Esophagus (tissue), 2 donors: ENCODE measurements around the gene NGF. TPM values are rescaled to one million over a fixed set of nuclear protein-coding genes. Genes with fewer than 3 reads are reported as not detected.

Experiments
- H3K27ac ChIP-seq, 2 donors: one replicate each; pipeline ENCODE4 v1.5.1; 2013; ENCODE audit warnings: low read depth in 2 of 2, mild to moderate bottlenecking in 2 of 2, inconsistent platforms in 1 of 2, low read length in 1 of 2, moderate library complexity in 1 of 2
- H3K27me3 ChIP-seq, 2 donors: one replicate each; pipeline ENCODE4 v1.6.1; 2013; ENCODE audit warnings: low read length in 2 of 2, control low read depth in 1 of 2, mild to moderate bottlenecking in 1 of 2; ENCODE audit not compliant: insufficient read depth in 2 of 2, control insufficient read depth in 1 of 2
- H3K36me3 ChIP-seq, 2 donors: one replicate each; pipeline ENCODE4 v1.6.1; 2013; ENCODE audit warnings: low read length in 1 of 2; ENCODE audit not compliant: control insufficient read depth in 2 of 2, insufficient read depth in 2 of 2
- H3K4me1 ChIP-seq, 2 donors: one replicate each; pipeline ENCODE4 v1.6.1; 2013; ENCODE audit warnings: low read length in 1 of 2; ENCODE audit not compliant: control insufficient read depth in 2 of 2, insufficient read depth in 2 of 2
- H3K4me3 ChIP-seq, 2 donors: one replicate each; pipeline ENCODE4 v1.5.1; 2013; ENCODE audit warnings: low read length in 2 of 2, mild to moderate bottlenecking in 2 of 2, low read depth in 1 of 2, moderate library complexity in 1 of 2
- H3K9me3 ChIP-seq, 2 donors: one replicate each; pipeline ENCODE4 v1.6.1; 2013; ENCODE audit warnings: mild to moderate bottlenecking in 2 of 2, low read depth in 1 of 2, low read length in 1 of 2, moderate library complexity in 1 of 2; ENCODE audit not compliant: control insufficient read depth in 2 of 2, insufficient read depth in 1 of 2
- WGBS, 2 donors: extraction: QIAGEN DNeasy Blood & Tissue Kit; methylation state at CpG; one replicate each; pipeline ENCODE4 v1.1.7; 2013; 5-methylcytosine and 5-hydroxymethylcytosine counted together
- polyA plus RNA-seq, 2 donors: library from polyadenylated mRNA; stranded (reverse); fragments of 200-250 nt; gene quantifications; one replicate each; pipeline ENCODE4 v1.2.3, GENCODE V29; 2013
- donor health status: healthy with polysubstance abuse.
- donor health status: Bipolar disorder and iron deficiency.

NGF gene
- polyA plus RNA-seq, 2 donors, result 0.35 to 0.39 TPM

DNA sequence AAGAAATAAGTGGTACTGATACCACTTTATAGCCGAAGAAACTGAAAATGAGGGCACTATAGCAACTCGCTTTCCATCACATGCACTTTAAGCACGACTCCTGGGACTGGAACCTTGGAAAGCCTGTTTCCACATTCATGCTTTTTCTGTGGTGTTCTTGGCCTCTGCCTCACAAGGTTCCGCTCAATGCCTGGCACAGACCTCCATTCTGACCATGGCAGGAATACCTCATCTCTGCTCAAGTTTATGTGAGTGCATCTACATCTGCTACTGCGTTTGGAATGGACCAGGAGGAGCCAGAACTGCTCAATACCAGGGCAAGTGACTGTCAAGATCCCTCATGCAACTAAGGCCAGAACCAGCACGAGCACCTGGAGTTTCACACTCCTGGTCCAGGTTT lies 11.6 kb downstream of the NGF start:
- Histone ChIP-seq H3K4me1 (no peaks in the 10 kb centered on the region), H3K4me3 (no peak overlapping the region), H3K9me3 (no peaks in the 10 kb centered on the region), H3K27ac (no peak overlapping the region), H3K27me3 (no peaks in the 10 kb centered on the region), H3K36me3 (no peaks in the 10 kb centered on the region)
- 91 to 92% methylated on average over 6 of the region's 6 CpGs for WGBS, 2 donors

GRCh38 chr1:115325874-115326273 lies 12.2 kb downstream of the NGF start:
- Histone ChIP-seq H3K27me3 (no peaks in the 10 kb centered on the region), H3K27ac (no peak overlapping the region), H3K4me1 (no peaks in the 10 kb centered on the region), H3K9me3 (no peaks in the 10 kb centered on the region), H3K36me3 (no peaks in the 10 kb centered on the region), H3K4me3 (no peak overlapping the region)
- WGBS, 2 donors, result 64 to 65% methylated on average over 5 of the region's 5 CpGs

- Histone ChIP-seq H3K4me3 (no peak overlapping the region), H3K9me3 (no peaks in the 10 kb centered on the region), H3K27ac (no peak overlapping the region), H3K36me3 (no peaks in the 10 kb centered on the region), H3K27me3 (no peaks in the 10 kb centered on the region), H3K4me1 (no peaks in the 10 kb centered on the region)
- 87 to 91% methylated on average over 8 of the region's 8 CpGs for WGBS, 2 donors
Observed at GRCh38 chr1:115324649-115325420, 13.2 kb downstream of the NGF start.

DNA sequence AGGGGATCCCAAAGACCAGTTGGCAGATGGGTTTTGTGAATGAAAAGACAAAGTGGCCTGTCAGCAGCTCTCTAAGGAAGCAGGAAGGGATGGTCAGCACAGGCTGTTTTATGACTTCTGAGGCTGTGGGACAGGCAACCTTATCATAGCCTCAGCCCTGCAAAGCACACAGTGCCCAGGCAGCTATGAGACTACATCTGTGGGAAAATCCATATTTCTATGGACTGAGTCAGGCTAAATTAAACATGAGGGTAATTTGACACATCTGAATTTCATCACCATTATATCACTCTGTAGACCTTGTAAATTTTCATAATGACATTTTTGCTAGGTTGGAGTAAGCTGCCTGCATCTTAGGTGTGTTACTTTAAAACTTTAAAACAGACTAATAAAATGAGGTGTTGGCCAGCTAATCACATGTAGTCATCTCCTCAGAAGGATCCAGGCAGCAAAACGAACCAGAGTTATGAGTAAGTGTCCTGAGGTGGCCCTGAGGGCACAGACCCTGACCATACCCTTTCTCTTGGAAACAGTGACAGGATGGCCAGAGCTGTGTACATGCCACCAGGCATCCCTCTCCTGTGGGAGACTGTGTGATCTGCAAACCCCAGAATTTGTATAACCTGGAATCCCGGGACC lies 14.6 kb downstream of the NGF start:
- H3K27me3 ChIP-seq, result no peaks in the 10 kb centered on the region
- H3K9me3 ChIP-seq, result no peaks in the 10 kb centered on the region
- no peaks in the 10 kb centered on the region for H3K36me3 ChIP-seq
- H3K4me1 ChIP-seq, result no peaks in the 10 kb centered on the region
- 56 to 57% methylated on average over 2 of the region's 2 CpGs for WGBS, 2 donors
- H3K27ac ChIP-seq, result no peak overlapping the region
- no peak overlapping the region for H3K4me3 ChIP-seq

DNA sequence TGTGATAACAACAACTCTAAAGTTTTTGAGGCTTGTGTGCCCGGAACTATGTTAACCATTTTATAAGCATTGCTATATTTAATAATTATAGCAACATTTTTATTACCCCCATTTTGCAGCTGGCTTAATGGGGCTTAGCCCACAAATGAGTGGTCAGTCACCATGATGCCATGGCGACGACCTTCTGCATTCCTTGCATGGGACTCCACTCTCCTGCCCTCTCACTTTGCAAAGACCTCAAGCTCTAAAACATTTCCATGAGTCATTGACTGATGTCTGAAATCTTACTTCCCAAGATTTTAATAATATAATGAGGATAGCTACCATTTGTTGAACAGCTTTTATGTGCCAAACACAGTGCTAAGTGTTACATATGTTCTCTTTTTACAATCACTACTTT lies 15.4 kb downstream of the NGF start:
- no peaks in the 10 kb centered on the region for H3K9me3 ChIP-seq
- no peak overlapping the region for H3K27ac ChIP-seq
- H3K36me3 ChIP-seq, result no peaks in the 10 kb centered on the region
- H3K4me1 ChIP-seq, result no peaks in the 10 kb centered on the region
- no peaks in the 10 kb centered on the region for H3K27me3 ChIP-seq
- H3K4me3 ChIP-seq, result no peak overlapping the region
- 89 to 99% methylated on average over 3 of the region's 3 CpGs for WGBS, 2 donors

DNA sequence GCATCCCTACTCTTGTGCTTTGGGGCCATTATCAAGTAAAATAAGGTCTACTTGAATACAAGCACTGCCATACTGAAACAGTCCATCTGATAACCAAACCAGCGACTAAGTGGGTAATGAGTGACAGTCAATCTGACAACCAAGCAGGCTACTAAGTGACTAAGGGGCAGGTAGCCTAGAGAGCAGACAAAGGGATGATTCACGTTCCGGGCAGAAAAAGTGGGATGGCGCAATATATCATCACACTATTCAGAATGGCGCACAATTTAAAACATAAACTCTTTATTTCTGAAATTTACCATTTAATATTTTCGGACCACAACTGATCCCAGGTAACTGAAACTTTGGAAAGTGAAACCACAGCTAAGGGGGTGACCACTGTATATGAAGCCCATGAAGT lies 17.7 kb downstream of the NGF start:
- no peaks in the 10 kb centered on the region for H3K4me1 ChIP-seq
- H3K36me3 ChIP-seq, result no peaks in the 10 kb centered on the region
- no peaks in the 10 kb centered on the region for H3K9me3 ChIP-seq
- WGBS, 2 donors, result 89 to 90% methylated on average over 6 of the region's 6 CpGs
- H3K27me3 ChIP-seq, result no peaks in the 10 kb centered on the region
- H3K4me3 ChIP-seq, result no peak overlapping the region
- H3K27ac ChIP-seq, result no peak overlapping the region

- H3K36me3 ChIP-seq, result no peaks in the 10 kb centered on the region
- H3K9me3 ChIP-seq, result no peaks in the 10 kb centered on the region
- 43 to 44% methylated on average over 5 of the region's 5 CpGs for WGBS, 2 donors
- H3K27ac ChIP-seq, result no peak overlapping the region
- H3K4me3 ChIP-seq, result no peak overlapping the region
- no peaks in the 10 kb centered on the region for H3K4me1 ChIP-seq
- no peaks in the 10 kb centered on the region for H3K27me3 ChIP-seq
Observed at GRCh38 chr1:115319706-115320105, 18.3 kb downstream of the NGF start.

- Histone ChIP-seq H3K27ac (no peak overlapping the region), H3K4me3 (no peak overlapping the region), H3K4me1 (no peaks in the 10 kb centered on the region), H3K27me3 (no peaks in the 10 kb centered on the region), H3K36me3 (no peaks in the 10 kb centered on the region), H3K9me3 (no peaks in the 10 kb centered on the region)
- 69 to 79% methylated on average over 11 of the region's 11 CpGs for WGBS, 2 donors
Observed at GRCh38 chr1:115317101-115318012, 20.7 kb downstream of the NGF start.

DNA sequence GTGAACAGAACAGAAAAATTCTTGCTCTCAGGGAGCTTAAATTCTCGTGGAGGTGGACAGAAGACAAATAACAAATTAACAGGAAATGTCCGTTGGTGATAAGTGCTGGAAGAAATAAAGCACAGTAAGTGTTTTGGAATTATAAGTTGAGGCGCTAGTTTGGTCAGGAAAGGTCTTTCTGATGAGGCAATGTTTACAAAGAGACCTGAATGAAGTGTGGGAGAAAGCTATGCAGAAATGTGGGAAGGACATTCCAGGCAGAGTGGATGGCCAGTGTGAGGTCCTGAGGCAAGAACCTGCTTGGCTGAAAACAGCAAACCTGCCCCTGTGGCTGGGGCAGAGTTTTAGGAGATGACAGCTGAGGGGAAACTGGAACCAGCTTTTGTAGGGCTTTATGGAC lies 23.3 kb downstream of the NGF start:
- WGBS, 2 donors, result 39 to 57% methylated on average over 3 of the region's 3 CpGs
- Histone ChIP-seq H3K4me3 (no peak overlapping the region), H3K4me1 (no peaks in the 10 kb centered on the region), H3K27ac (no peak overlapping the region), H3K9me3 (no peaks in the 10 kb centered on the region), H3K36me3 (no peaks in the 10 kb centered on the region), H3K27me3 (no peaks in the 10 kb centered on the region)
